ENCODE measurements around the gene SEPTIN12. TPM values are rescaled to one million over a fixed set of nuclear protein-coding genes. Genes with fewer than 3 reads are reported as not detected.

Gene SEPTIN12
- total RNA-seq, 2 experiments from 2014 or later, result not detected

GRCh38 chr16:4783951-4784336 lies 4.2 kb downstream of the SEPTIN12 start:
- Histone ChIP-seq H3K4me1 (ENCODE audit: insufficient read depth, low read length) (no peaks in the 10 kb centered on the region), H3K4me3 (ENCODE audit: low read length) (no peak overlapping the region), H3K27me3 (ENCODE audit: control insufficient read depth in 1 of 2, insufficient read depth in 2 of 2, low read length in 2 of 2) (no peaks in the 10 kb centered on the region), H3K36me3 (ENCODE audit: insufficient read depth, low read length) (no peaks in the 10 kb centered on the region), H3K27ac (ENCODE audit: low read depth in 1 of 2, low read length in 2 of 2) (no peak overlapping the region), H3K9me3 (ENCODE audit: control insufficient read depth in 1 of 2, insufficient read depth in 1 of 2, low read length in 2 of 2) (no peaks in the 10 kb centered on the region)
- no peak for DNase-seq
- Mint-ChIP-seq H3K27me3 (no peaks in the 10 kb centered on the region), H3K36me3 (ENCODE audit: low read depth) (no peaks in the 10 kb centered on the region), H3K4me1 (ENCODE audit: low read depth) (no peaks in the 10 kb centered on the region), H3K4me3 (no peak overlapping the region), H3K27ac (no peak overlapping the region), H3K9me3 (no peaks in the 10 kb centered on the region)
- ChIA-PET POLR2A (no interaction called here), CTCF (no interaction called here)
- ATAC-seq (ENCODE audit: poor library complexity), result no peak
- TF ChIP-seq, protein P1, sequence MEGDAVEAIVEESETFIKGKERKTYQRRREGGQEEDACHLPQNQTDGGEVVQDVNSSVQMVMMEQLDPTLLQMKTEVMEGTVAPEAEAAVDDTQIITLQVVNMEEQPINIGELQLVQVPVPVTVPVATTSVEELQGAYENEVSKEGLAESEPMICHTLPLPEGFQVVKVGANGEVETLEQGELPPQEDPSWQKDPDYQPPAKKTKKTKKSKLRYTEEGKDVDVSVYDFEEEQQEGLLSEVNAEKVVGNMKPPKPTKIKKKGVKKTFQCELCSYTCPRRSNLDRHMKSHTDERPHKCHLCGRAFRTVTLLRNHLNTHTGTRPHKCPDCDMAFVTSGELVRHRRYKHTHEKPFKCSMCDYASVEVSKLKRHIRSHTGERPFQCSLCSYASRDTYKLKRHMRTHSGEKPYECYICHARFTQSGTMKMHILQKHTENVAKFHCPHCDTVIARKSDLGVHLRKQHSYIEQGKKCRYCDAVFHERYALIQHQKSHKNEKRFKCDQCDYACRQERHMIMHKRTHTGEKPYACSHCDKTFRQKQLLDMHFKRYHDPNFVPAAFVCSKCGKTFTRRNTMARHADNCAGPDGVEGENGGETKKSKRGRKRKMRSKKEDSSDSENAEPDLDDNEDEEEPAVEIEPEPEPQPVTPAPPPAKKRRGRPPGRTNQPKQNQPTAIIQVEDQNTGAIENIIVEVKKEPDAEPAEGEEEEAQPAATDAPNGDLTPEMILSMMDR (IDR thresholded peaks at IDR 0.05), result no peak
- intact Hi-C loops (cut with DNase I, micrococcal nuclease), result no loop called here

DNA sequence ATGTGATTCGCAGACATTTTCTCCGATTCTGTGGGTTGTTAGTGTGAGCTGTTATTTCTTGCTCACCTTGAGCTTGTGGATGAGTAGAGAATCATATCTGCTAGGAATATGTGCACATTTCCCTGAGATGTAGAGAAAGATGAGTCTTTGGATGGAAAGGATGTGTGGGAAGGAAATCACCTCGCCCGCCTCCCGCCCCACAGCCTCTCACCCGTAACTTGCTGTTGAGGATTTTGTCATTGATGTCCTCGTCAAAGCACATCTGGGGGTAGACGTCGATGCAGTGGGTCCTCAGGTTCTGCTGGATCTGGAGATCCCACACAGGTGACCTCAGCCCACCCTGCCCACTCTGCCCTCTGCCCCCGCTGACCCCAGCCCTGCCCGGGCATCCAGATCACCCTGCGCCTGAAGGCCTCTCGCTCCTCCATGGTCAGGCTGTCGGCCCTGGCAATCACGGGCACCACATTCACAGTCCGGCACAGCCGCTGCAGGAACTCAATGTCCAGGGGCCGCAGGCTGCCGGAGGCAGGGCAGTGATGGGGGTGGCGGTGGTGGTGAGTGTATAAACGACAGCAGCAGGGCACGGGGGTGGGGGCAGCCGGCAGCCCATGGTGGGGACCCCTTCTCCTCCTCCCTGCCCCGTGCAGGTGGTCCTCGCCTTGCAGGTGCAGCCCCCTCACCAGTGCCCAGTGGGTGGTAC lies 4.7 kb downstream of the SEPTIN12 start:
- H3K9me3 ChIP-seq (ENCODE audit: control insufficient read depth in 1 of 2, insufficient read depth in 1 of 2, low read length in 2 of 2), result no peaks in the 10 kb centered on the region
- no peaks in the 10 kb centered on the region for H3K4me1 ChIP-seq (ENCODE audit: insufficient read depth, low read length)
- TF ChIP-seq, protein P1 (IDR thresholded peaks at IDR 0.05), result no peak
- no peak overlapping the region for H3K27ac ChIP-seq (ENCODE audit: low read depth in 1 of 2, low read length in 2 of 2)
- Mint-ChIP-seq H3K36me3 (ENCODE audit: low read depth) (no peaks in the 10 kb centered on the region), H3K4me1 (ENCODE audit: low read depth) (no peaks in the 10 kb centered on the region), H3K27me3 (no peaks in the 10 kb centered on the region), H3K27ac (no peak overlapping the region), H3K9me3 (no peaks in the 10 kb centered on the region), H3K4me3 (no peak overlapping the region)
- no peaks in the 10 kb centered on the region for H3K27me3 ChIP-seq (ENCODE audit: control insufficient read depth in 1 of 2, insufficient read depth in 2 of 2, low read length in 2 of 2)
- no peak overlapping the region for H3K4me3 ChIP-seq (ENCODE audit: low read length)
- CTCF ChIA-PET, result no interaction called here
- POLR2A ChIA-PET, result no interaction called here
- no peaks in the 10 kb centered on the region for H3K36me3 ChIP-seq (ENCODE audit: insufficient read depth, low read length)
- intact Hi-C loops (cut with DNase I, micrococcal nuclease), result no loop called here
- no peak for DNase-seq
- no peak for ATAC-seq (ENCODE audit: poor library complexity)

DNA sequence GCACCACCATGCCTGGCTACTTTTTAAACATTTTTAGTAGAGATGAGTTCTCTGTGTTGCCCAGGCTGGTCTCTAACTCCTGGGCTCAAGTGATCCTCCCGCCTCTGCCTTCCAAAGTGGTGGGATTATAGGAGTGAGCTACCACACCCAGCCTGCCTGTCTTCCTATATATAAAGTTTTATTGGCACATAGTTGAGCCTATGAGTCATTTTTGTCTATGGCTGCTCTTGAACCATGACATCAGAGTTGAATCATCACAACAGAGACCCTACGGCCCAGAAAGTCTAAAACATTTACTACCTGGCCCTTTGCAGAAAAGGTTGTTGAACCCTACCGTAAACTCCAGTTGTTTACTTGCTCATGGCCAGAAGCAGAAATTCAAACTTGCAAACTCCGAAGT lies 7.9 kb downstream of the SEPTIN12 start:
- Mint-ChIP-seq H3K27me3 (no peaks in the 10 kb centered on the region), H3K27ac (no peak overlapping the region), H3K36me3 (ENCODE audit: low read depth) (no peaks in the 10 kb centered on the region), H3K4me1 (ENCODE audit: low read depth) (no peaks in the 10 kb centered on the region), H3K4me3 (no peak overlapping the region), H3K9me3 (no peaks in the 10 kb centered on the region)
- no peaks in the 10 kb centered on the region for H3K36me3 ChIP-seq (ENCODE audit: insufficient read depth, low read length)
- H3K4me1 ChIP-seq (ENCODE audit: insufficient read depth, low read length), result no peaks in the 10 kb centered on the region
- H3K4me3 ChIP-seq (ENCODE audit: low read length), result no peak overlapping the region
- TF ChIP-seq, protein P1 (IDR thresholded peaks at IDR 0.05), result no peak
- ChIA-PET CTCF (no interaction called here), POLR2A (no interaction called here)
- DNase-seq (no peak), ATAC-seq (ENCODE audit: poor library complexity) (no peak)
- no peaks in the 10 kb centered on the region for H3K9me3 ChIP-seq (ENCODE audit: control insufficient read depth in 1 of 2, insufficient read depth in 1 of 2, low read length in 2 of 2)
- H3K27me3 ChIP-seq (ENCODE audit: control insufficient read depth in 1 of 2, insufficient read depth in 2 of 2, low read length in 2 of 2), result no peaks in the 10 kb centered on the region
- H3K27ac ChIP-seq (ENCODE audit: low read depth in 1 of 2, low read length in 2 of 2), result no peak overlapping the region
- intact Hi-C loops (cut with DNase I, micrococcal nuclease), result no loop called here
